H9 (cell line): ENCODE measurements around the gene DNMBP. TPM values are rescaled to one million over a fixed set of nuclear protein-coding genes. Genes with fewer than 3 reads are reported as not detected.

Experiments
- DNase-seq: peaks from one replicate; pipeline ENCODE4 v3.0.0-alpha.2; 2017
- H2AFZ ChIP-seq: one replicate; pipeline ENCODE4 v1.6.1; 2013; ENCODE audit warnings: mild to moderate bottlenecking, low read length, control low read depth, moderate library complexity
- H2AK5ac ChIP-seq: 2 replicates; pipeline ENCODE4 v1.6.1; 2013; ENCODE audit warnings: low read length, control low read depth, mixed read lengths; ENCODE audit not compliant: insufficient read length
- H2BK120ac ChIP-seq: one replicate; pipeline ENCODE4 v1.6.1; 2013; ENCODE audit warnings: low read depth, mild to moderate bottlenecking, low read length, control low read depth, inconsistent platforms; ENCODE audit not compliant: poor library complexity, severe bottlenecking
- H2BK12ac ChIP-seq: 2 replicates; pipeline ENCODE4 v1.6.1; 2013; ENCODE audit warnings: low read length, control low read depth, mixed read lengths, low read depth; ENCODE audit not compliant: insufficient read length
- H2BK15ac ChIP-seq: 2 replicates; pipeline ENCODE4 v1.6.1; 2013; ENCODE audit warnings: low read depth, low read length, control low read depth
- H2BK20ac ChIP-seq: one replicate; pipeline ENCODE4 v1.6.1; 2013; ENCODE audit warnings: low read depth, mild to moderate bottlenecking, low read length, control low read depth, inconsistent platforms; ENCODE audit not compliant: poor library complexity, severe bottlenecking
- H2BK5ac ChIP-seq: 2 replicates; pipeline ENCODE4 v1.6.1; 2013; ENCODE audit warnings: low read length, control low read depth, mixed read lengths; ENCODE audit not compliant: insufficient read length
- H3K14ac ChIP-seq: 2 replicates; pipeline ENCODE4 v1.6.1; 2013; ENCODE audit warnings: low read length, control low read depth; ENCODE audit not compliant: insufficient read depth
- H3K18ac ChIP-seq: 2 replicates; pipeline ENCODE4 v1.6.1; 2013; ENCODE audit warnings: low read depth, mild to moderate bottlenecking, mixed read lengths, low read length, control low read depth; ENCODE audit not compliant: insufficient read length
- H3K23ac ChIP-seq: 2 replicates; pipeline ENCODE4 v1.6.1; 2013; ENCODE audit warnings: low read length, control low read depth, mixed read lengths, low read depth; ENCODE audit not compliant: insufficient read length
- H3K23me2 ChIP-seq: 2 replicates; pipeline ENCODE4 v1.6.1; 2013; ENCODE audit warnings: low read depth, mild to moderate bottlenecking, mixed read lengths, low read length, control low read depth; ENCODE audit not compliant: insufficient read length, poor library complexity, severe bottlenecking
- H3K27ac ChIP-seq: 2 replicates; pipeline ENCODE4 v1.5.1; 2013; ENCODE audit warnings: low read length, control low read depth, mixed read lengths, low read depth; ENCODE audit not compliant: insufficient read length
- H3K27me3 ChIP-seq: 2 replicates; pipeline ENCODE4 v1.6.1; 2013; ENCODE audit warnings: low read length, control low read depth, inconsistent platforms; ENCODE audit not compliant: insufficient read depth
- H3K4ac ChIP-seq: 2 replicates; pipeline ENCODE4 v1.6.1; 2013; ENCODE audit warnings: low read depth, mild to moderate bottlenecking, control low read depth, inconsistent platforms, low read length, moderate library complexity
- H3K4me1 ChIP-seq: 2 replicates; pipeline ENCODE4 v1.6.1; 2013; ENCODE audit warnings: low read length, control low read depth, inconsistent platforms; ENCODE audit not compliant: insufficient read depth
- H3K4me2 ChIP-seq: 2 replicates; pipeline ENCODE4 v1.6.1; 2013; ENCODE audit warnings: low read length, control low read depth, mixed read lengths; ENCODE audit not compliant: insufficient read length, insufficient read depth
- H3K56ac ChIP-seq: 2 replicates; pipeline ENCODE4 v1.6.1; 2013; ENCODE audit warnings: low read depth, mild to moderate bottlenecking, mixed read lengths, low read length, control low read depth; ENCODE audit not compliant: insufficient read length
- H3K79me1 ChIP-seq: 2 replicates; pipeline ENCODE4 v1.6.1; 2013; ENCODE audit warnings: low read depth, mild to moderate bottlenecking, moderate library complexity, low read length, control low read depth, inconsistent platforms; ENCODE audit not compliant: insufficient read depth, poor library complexity, severe bottlenecking
- H3K79me2 ChIP-seq: 2 replicates; pipeline ENCODE4 v1.6.1; 2013; ENCODE audit warnings: low read length, control low read depth, inconsistent platforms; ENCODE audit not compliant: insufficient read depth
- H3K9ac ChIP-seq: 2 replicates; pipeline ENCODE4 v1.6.1; 2013; ENCODE audit warnings: low read length, control low read depth, mixed read lengths; ENCODE audit not compliant: insufficient read length; ENCODE audit errors: extremely low read depth
- H3K9me3 ChIP-seq: one replicate; pipeline ENCODE4 v1.6.1; 2013; ENCODE audit warnings: low read depth, low read length, inconsistent platforms; ENCODE audit not compliant: control insufficient read depth
- H3T11ph ChIP-seq: one replicate; pipeline ENCODE4 v1.6.1; 2013; ENCODE audit warnings: mild to moderate bottlenecking, low read length, control low read depth, inconsistent platforms
- H4K20me1 ChIP-seq: one replicate; pipeline ENCODE4 v1.6.1; 2013; ENCODE audit not compliant: control insufficient read depth, insufficient read length, insufficient read depth
- H4K5ac ChIP-seq: 2 replicates; pipeline ENCODE4 v1.6.1; 2013; ENCODE audit warnings: low read depth, mild to moderate bottlenecking, mixed read lengths, low read length, control low read depth; ENCODE audit not compliant: insufficient read length
- H4K8ac ChIP-seq: replicated peaks from 2 replicates; pipeline ENCODE4 v1.6.1; 2013; ENCODE audit warnings: low read length, control low read depth, mixed read lengths, low read depth; ENCODE audit not compliant: insufficient read length
- H4K91ac ChIP-seq: 2 replicates; pipeline ENCODE4 v1.6.1; 2013; ENCODE audit warnings: low read depth, mild to moderate bottlenecking, moderate library complexity, mixed read lengths, low read length, control low read depth; ENCODE audit not compliant: insufficient read length
- H3K27ac Mint-ChIP-seq, 3 experiments: 2 replicates in 2 of 3; 3 replicates in 1 of 3; pipeline ENCODE4 v1.8.0; 2020 to 2021; ENCODE audit warnings: mixed read lengths in 3 of 3, mild to moderate bottlenecking in 1 of 3, moderate library complexity in 1 of 3
- H3K27me3 Mint-ChIP-seq: 2 replicates; pipeline ENCODE4 v1.8.0; 2021; ENCODE audit warnings: low read depth, mild to moderate bottlenecking, moderate library complexity, mixed read lengths
- H3K36me3 Mint-ChIP-seq, 3 experiments: 2 replicates in 2 of 3; 3 replicates in 1 of 3; pipeline ENCODE4 v1.8.0; 2020 to 2021; ENCODE audit warnings: low read depth in 3 of 3, mixed read lengths in 3 of 3; ENCODE audit not compliant: insufficient read depth in 1 of 3
- H3K4me1 Mint-ChIP-seq, 2 experiments: 2 replicates each; pipeline ENCODE4 v1.8.0; 2020; ENCODE audit warnings: mixed read lengths in 2 of 2
- H3K4me3 Mint-ChIP-seq, 2 experiments: 2 replicates in 1 of 2; 3 replicates in 1 of 2; pipeline ENCODE4 v1.8.0; 2020 to 2021; ENCODE audit warnings: mild to moderate bottlenecking in 2 of 2, mixed read lengths in 2 of 2, moderate library complexity in 1 of 2
- H3K9me3 Mint-ChIP-seq, 2 experiments: 2 replicates in 1 of 2; 3 replicates in 1 of 2; pipeline ENCODE4 v1.8.0; 2020; ENCODE audit warnings: mild to moderate bottlenecking in 2 of 2, mixed read lengths in 2 of 2, moderate library complexity in 1 of 2
- CTCF ChIP-seq: fragments of 200-600 bp; sonication (generic); conservative IDR thresholded peaks from 3 replicates; pipeline ENCODE4 v1.8.0; 2021; ENCODE audit warnings: antibody characterized with exemption, mild to moderate bottlenecking
- WGBS: extraction: QIAGEN DNeasy Blood & Tissue Kit; methylation state at CpG from one replicate; pipeline ENCODE4 v1.1.7; 2013; ENCODE audit warnings: missing lambda C conversion rate, low lambda C conversion rate, mixed read lengths; ENCODE audit not compliant: insufficient read length; ENCODE audit errors: extremely low coverage; 5-methylcytosine and 5-hydroxymethylcytosine counted together
- total RNA-seq: library from RNA; stranded (reverse); gene quantifications from 2 replicates; pipeline ENCODE4 v1.2.1, GENCODE V29; 2021

DNMBP gene
- total RNA-seq, 1 experiment from 2014 or later = 25.6 TPM

DNA sequence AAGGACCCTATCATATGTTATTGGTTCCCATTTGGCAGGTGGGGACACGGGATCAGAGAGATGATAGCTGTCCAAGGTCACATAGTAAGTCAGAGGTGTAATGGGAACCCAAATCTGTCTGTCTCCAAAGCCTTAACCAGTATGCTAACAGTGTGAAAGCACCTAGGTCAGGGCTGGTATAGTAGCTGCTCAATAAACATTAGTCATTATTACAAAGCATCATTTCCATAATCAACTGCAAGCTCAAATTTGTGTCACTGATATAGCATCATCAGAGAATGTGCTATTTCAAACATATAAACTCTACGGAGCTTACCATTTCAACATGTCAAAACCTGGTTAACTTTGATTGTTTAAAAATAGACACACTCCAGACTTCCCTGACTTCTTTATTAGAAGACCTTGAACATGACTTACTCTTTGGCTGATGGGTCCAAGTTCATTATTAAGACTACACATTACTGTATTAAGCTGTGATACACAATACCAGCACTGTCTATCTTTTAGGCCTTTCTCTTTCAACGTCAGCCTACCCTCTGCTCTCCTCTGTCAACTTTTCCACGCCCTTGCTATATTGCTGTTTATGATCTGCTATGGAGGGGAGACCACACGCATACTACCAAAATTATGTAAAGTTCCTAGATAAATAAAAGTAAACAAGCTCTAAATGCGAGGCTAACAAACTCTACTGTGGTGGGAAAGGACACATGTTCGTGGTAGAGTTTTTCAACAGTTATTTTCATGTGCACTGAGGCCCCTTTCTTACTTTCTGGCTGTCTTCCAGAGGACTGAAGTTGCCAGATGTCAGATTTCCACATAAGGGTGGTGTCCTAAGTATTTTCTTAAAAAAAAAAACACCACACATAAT is 33.6 kb downstream of the DNMBP start:
- no peak overlapping the region for H4K91ac ChIP-seq
- no peak overlapping the region for H3K27ac Mint-ChIP-seq
- H3K23me2 ChIP-seq = no peaks in the 10 kb centered on the region
- H4K8ac ChIP-seq = no peak overlapping the region
- H3K56ac ChIP-seq = no peak overlapping the region
- H2AK5ac ChIP-seq = no peak overlapping the region
- H3K18ac ChIP-seq = no peak overlapping the region
- H3K27me3 Mint-ChIP-seq = no peaks in the 10 kb centered on the region
- H2BK15ac ChIP-seq = no peak overlapping the region
- H2BK12ac ChIP-seq = no peak overlapping the region
- H3K9me3 ChIP-seq = no peaks in the 10 kb centered on the region
- H2BK120ac ChIP-seq = no peak overlapping the region
- H3K9me3 Mint-ChIP-seq = no peaks in the 10 kb centered on the region
- no peaks in the 10 kb centered on the region for H3K79me2 ChIP-seq
- H4K5ac ChIP-seq = no peak overlapping the region
- H3K4me3 Mint-ChIP-seq = no peak overlapping the region
- no peaks in the 10 kb centered on the region for H3K79me1 ChIP-seq
- H3K36me3 Mint-ChIP-seq = peaks cover under 1 to 5% (median 3%) of the 10 kb centered on the region in 3 experiments; a peak in 4 of 7 replicates
- H3K4ac ChIP-seq = no peak overlapping the region
- no peaks in the 10 kb centered on the region for H4K20me1 ChIP-seq
- H3K4me1 Mint-ChIP-seq = peaks cover 16 to 22% of the 10 kb centered on the region in 2 experiments
- H2AFZ ChIP-seq = no peak overlapping the region
- H3K23ac ChIP-seq = no peak overlapping the region
- no peak overlapping the region for H3K14ac ChIP-seq
- WGBS = no CpG with 5 or more reads among the region's 7 CpGs
- no peak overlapping the region for H3K9ac ChIP-seq
- H3K27me3 ChIP-seq = no peaks in the 10 kb centered on the region
- no peak overlapping the region for H2BK5ac ChIP-seq
- no peak for DNase-seq
- H3T11ph ChIP-seq = no peak overlapping the region
- TF ChIP-seq CTCF = no peak
- no peak overlapping the region for H2BK20ac ChIP-seq
- no peak overlapping the region for H3K4me2 ChIP-seq
- H3K27ac ChIP-seq = no peak overlapping the region
- H3K4me1 ChIP-seq = no peaks in the 10 kb centered on the region
